Liver (tissue), 3 donors: ENCODE measurements around the gene EXOC3L1.

Experiments used
- RAD21 ChIP-seq, 2 donors: IDR thresholded peaks; 2 replicates each; pipeline ENCODE4 v1.6.1; 2016; ENCODE audit warnings: antibody characterized with exemption in 2 of 2, mild to moderate bottlenecking in 2 of 2
- TF ChIP-seq, protein P1 (sequence below): fragments of 150-350 bp; IDR thresholded peaks from 2 replicates; pipeline ENCODE4 v1.5.1; 2017; ENCODE audit warnings: improper control_type of control experiment, low read depth, low read length; ENCODE audit not compliant: missing input control
- donor health status: healthy.
- donor health status: healthy.

DNA sequence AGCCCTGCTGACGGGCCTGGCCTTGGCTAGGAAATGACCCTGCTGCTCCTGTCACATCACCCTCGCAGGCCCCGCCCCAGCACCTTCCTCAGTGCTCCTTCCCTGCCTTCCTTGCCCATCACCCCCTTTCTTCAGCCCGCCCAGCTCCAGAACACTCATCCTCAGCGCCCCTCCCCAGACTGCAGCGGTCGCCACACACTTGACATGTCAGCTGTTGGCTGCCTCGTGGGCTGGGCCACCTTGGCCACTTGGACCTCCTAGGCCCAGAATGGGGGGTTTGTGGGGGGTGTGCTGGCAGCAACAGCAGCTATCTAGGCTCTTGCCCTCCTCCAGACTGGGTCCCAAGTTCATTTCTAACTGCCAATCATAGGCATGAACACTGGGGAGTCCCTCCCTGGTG lies 19.6 kb upstream of the EXOC3L1 start:
- TF ChIP-seq, protein P1, sequence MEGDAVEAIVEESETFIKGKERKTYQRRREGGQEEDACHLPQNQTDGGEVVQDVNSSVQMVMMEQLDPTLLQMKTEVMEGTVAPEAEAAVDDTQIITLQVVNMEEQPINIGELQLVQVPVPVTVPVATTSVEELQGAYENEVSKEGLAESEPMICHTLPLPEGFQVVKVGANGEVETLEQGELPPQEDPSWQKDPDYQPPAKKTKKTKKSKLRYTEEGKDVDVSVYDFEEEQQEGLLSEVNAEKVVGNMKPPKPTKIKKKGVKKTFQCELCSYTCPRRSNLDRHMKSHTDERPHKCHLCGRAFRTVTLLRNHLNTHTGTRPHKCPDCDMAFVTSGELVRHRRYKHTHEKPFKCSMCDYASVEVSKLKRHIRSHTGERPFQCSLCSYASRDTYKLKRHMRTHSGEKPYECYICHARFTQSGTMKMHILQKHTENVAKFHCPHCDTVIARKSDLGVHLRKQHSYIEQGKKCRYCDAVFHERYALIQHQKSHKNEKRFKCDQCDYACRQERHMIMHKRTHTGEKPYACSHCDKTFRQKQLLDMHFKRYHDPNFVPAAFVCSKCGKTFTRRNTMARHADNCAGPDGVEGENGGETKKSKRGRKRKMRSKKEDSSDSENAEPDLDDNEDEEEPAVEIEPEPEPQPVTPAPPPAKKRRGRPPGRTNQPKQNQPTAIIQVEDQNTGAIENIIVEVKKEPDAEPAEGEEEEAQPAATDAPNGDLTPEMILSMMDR: no peak
- no peak for TF ChIP-seq RAD21 (IDR thresholded peaks at IDR 0.05)
